Fibroblast of skin of back (primary cell): ENCODE results near the gene SLC1A5.
A peak's percentile ranks its signal among the peaks of the same experiment; 100 is the strongest.
"Not testable (repeated sequence)": the region's sequence is repeated elsewhere in the genome, so short reads cannot be mapped to it uniquely, and the experiment has no call there.

ENCODE experiments used
- DNase-seq: peaks from one replicate; pipeline ENCODE4 v3.0.0-alpha.2; 2013

Gene SLC1A5

GRCh38 chr19:46798713-46799112 is 10.3 kb upstream of the SLC1A5 start:
- no peak for DNase-seq

GRCh38 chr19:46797881-46798280 is 9.5 kb upstream of the SLC1A5 start:
- DNase-seq, result no peak

DNA sequence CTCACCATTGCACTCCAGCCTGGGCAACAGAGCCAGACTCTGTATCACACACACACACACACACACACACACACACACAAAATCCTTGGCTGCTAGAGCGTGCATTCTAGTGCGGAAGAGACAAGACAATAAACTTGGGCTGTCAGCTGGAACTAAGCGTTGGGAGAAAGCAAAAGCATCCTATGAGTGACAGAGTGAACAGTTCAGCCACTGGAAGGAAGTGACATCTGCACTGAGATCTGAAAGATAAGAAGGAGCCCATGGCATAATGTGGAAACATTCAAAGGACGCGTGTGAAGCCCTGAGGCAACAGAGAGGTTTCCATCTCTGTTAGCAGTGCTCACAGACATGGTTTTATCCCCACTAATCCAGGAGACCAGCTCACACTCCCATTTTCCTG is 3.5 kb upstream of the SLC1A5 start:
- DNase-seq, result no peak

GRCh38 chr19:46789371-46789770 is 977 bp upstream of the SLC1A5 start:
- no peak for DNase-seq

- DNase-seq, result no peak
Observed at GRCh38 chr19:46788968-46789338, 559 bp upstream of the SLC1A5 start.

GRCh38 chr19:46787331-46788261 is 798 bp downstream of the SLC1A5 start:
- DNase-seq, result peak; percentile 84

GRCh38 chr19:46787040-46787330 is 1.4 kb downstream of the SLC1A5 start:
- no peak for DNase-seq

DNA sequence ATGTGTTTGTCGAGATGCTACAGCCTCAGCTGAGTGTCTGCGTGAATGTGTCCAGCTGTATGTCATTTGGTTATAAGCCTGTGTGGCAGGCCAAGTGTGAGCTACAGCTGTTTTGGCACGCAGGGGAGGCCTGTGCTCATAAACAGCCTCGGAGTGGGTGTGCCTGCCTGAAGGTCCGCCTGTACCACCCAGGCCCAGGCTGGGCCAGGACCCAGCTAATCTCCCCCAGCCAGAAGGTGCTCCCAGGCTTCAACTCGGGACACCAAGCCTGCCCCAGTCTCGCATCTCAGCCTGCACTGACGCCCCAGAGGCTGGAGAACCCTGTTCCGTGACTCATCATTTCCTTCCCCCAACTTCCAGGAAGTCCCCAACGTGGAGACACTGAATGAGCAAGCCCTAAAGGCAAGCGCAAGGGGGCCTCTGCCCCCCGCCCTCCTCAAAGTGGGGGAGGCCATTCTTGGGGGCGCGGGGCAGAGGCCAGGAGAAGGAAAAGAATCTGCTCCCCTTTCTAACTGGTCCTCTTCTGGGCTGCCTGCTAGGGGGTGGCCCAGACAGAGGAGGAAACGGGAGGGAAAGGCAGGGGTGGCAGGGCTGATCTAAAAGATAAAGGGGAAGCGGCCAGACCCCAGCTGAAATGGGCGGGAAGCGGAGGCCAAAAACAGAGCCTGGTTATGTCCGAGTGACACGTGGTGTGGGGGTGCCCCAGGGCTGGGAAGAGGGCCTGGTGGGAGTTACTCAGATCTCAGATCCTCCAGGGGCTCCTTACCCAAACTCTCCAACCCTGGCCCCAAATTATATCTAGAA is 2.0 kb downstream of the SLC1A5 start:
- peak; percentile 89 for DNase-seq

DNA sequence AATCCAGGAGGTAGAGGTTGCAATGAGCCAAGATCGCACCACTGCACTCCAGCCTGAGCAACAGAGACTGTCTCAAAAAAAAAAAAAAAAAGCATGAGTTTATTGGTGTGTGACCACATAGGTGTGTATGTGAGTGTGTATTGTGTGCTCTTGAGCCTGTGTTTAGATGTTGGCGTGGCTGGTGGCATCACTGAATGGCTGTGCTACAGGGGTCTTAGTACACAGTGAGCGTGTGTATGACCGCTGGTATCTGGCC is 2.5 kb downstream of the SLC1A5 start:
- no peak for DNase-seq

DNA sequence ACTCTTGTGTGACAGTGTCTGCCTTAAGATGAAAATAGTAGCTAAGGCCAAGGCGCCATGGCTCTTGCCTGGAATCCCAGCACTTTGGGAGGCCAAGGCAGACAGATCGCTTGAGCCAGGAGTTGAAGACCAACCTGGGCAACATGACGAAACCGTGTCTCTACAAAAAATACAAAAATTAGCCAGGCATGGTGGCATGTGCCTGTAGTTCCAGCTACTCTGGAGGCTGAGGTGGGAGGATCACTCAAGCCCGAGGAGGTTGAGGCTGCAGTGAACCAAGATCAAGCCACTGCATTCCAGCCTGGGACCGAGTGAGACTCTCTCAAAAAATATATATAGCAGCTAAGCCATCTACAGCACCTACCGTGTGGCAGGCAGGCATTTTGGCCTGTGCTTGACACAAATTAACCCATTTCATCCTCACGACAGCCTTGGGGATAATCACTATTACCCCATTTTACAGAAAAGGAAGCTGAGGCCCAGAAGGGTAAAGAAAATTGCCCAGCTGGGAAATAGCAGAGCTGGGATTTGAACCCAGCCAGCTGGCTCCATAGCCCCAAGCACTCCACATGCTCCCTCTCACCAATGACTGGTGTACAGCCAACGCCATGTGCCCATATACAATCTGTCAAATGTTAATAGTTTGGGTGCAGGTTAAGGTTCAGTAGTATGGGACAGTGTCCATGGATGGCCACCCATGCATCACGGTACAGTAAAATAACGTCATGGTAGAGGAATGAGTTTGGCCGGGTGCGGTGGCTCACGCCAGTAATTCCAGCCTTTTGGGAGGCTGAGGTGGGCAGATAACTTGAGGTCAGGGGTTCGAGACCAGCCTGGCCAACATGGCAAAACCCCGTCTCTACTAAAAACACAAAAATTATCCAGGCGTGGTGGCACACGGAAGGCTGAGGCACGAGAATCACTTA is 3.1 kb downstream of the SLC1A5 start:
- no peak for DNase-seq

DNA sequence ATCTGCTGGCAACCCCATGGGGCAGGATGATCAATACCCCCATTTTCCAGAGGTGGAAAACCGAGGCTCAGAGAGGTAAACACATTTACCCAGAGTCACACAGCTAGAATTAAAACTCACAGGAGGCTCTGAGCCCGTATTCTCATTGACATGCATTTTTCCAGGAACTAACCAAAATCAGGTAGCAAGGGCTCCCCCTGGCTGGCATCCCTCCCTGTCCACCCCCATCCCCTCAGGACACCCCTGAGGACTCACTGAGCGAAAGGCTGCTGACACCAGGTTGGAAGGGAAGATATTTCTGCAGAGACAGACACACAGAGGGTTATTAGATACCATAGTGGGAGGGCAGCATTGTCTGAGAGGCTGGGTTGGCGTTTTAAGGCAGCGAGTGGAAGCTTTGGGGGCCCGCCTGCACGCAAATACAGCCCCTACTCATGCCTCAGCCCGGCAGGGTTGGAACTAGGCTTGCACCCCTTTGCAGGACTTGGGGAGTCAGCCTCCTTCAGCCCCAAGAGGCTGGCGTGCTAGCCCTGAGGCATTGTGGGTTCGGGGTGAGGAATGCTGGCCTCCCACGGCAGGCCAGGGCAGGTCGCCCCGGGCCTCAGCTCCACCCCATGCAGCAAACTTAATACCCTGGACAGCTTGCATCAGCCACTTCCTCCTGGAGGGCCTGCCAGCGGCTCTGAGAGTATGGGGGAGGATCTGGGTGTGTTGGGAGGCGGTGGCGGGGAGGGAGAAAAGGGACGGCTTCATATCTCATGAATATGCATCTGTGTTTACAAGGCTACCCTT is 3.9 kb downstream of the SLC1A5 start:
- DNase-seq, result peak; percentile 96

- DNase-seq, result no peak
Observed at GRCh38 chr19:46783670-46784069, 4.7 kb downstream of the SLC1A5 start.

GRCh38 chr19:46782355-46783019 is 5.9 kb downstream of the SLC1A5 start:
- DNase-seq, result no peak

- DNase-seq, result not testable (repeated sequence)
Observed at GRCh38 chr19:46777956-46778645, 10.3 kb downstream of the SLC1A5 start.

GRCh38 chr19:46776927-46777911 is 11.2 kb downstream of the SLC1A5 start:
- no peak for DNase-seq

DNA sequence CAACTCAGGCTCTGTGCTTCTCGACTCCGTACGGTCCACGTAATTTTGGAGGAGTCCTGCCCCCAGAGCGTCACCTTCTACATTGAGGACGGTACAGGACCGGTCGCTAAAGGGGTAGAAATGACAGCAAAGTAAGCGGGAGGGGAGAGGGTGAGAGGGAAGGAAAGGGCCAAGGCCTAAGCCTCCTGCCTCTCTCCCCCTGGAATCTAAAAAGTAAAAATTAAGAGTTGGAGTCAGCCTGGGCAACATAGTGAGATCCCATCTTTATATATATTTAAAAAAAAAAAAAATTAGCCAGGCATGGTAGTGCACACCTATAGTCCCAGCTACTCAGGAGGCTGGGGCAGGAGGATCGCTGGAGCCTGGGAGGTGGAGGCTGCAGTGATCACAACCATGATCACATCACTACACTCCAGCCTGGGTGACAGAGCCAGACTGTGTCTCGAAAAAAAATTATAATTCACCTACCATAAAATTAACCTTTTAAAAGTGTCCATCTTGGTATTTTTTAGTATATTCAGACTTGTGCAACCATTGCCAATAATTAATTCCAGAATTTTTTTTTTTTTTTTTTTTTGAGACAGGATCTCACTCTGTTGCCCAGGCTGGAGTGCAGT is 12.6 kb downstream of the SLC1A5 start:
- DNase-seq, result no peak

DNA sequence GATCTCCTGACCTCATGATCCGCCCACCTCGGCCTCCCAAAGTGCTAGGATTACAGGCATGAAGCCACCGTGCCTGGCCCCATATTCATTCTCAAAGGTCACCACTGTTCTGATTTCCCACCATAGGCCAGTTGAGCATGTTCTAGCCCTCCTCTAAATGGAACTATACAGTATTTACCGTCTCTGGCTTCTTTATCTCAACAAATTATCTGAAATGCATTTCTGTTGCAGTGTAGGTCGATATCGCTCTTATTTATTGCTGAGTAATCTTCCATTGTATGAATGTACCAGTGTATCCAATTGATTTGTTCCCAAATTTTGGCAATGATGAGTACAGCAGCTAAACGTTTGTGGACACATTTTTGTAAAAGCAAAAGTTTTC is 15.4 kb downstream of the SLC1A5 start:
- DNase-seq, result no peak

GRCh38 chr19:46772170-46773017 is 16.0 kb downstream of the SLC1A5 start:
- DNase-seq, result no peak
